Spleen (tissue), 7 donors: Measurements from ENCODE around the gene RAB13.
"Not testable (repeated sequence)": the region's sequence is repeated elsewhere in the genome, so short reads cannot be mapped to it uniquely, and the experiment has no call there.

ENCODE experiments used
- CTCF ChIP-seq, 11 experiments: fragments of 200-600 bp in 7 of 11; fragments of 450-650 bp in 4 of 11; sonication (generic) in 4 of 11; IDR thresholded peaks in 8 of 11; conservative IDR thresholded peaks in 3 of 11; 1 replicate in 7 of 11; 2 replicates in 4 of 11; pipeline versions ENCODE4 v1.4.0 to v1.8.0; 2016 to 2021; ENCODE audit warnings: antibody characterized with exemption in 11 of 11, inconsistent platforms in 4 of 11, mild to moderate bottlenecking in 1 of 11
- POLR2A ChIP-seq, 3 donors: fragments of 450-650 bp; IDR thresholded peaks; one replicate each; pipeline ENCODE4 v1.5.1; 2017; ENCODE audit warnings: antibody characterized with exemption in 3 of 3, mild to moderate bottlenecking in 1 of 3
- POLR2AphosphoS5 ChIP-seq, 3 donors: sonication (generic); formaldehyde crosslinking; IDR thresholded peaks; one replicate each; pipeline ENCODE4 v1.5.1; 2017; ENCODE audit warnings: antibody characterized with exemption in 3 of 3
- donor health status: DM: no; HTN: no; CAD: no; lungs with moderate emphysema.
- donor health status: DM: no; HTN: no; CAD: no.
- donor health status: DM: no; HTN: no; CAD: no.

DNA sequence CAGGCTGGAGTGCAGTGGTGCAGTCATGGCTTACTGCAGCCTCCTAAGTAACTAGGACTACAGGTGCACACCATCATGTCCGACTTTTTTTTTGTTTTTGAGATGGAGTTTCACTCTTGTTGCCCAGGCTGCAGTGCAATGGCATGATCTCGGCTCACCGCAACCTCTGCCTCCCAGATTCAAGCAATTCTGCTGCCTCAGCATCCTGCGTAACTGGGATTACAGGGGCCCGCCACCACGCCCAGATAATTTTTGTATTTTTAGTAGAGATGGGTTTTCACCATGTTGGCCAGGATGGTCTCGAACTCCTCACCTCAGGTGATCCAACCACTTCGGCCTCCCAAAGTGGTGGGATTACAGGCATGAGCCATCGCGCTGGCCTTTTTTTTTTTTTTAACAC is 10.7 kb upstream of the RAB13 start:
- not testable (repeated sequence) for TF ChIP-seq POLR2A (IDR thresholded peaks at IDR 0.05); CTCF (IDR thresholded peaks at IDR 0.05 in 8 of 11, conservative IDR thresholded peaks at IDR 0.05 in 3 of 11); POLR2AphosphoS5 (IDR thresholded peaks at IDR 0.05)
